NOMO-1 treated with DMSO at 0.1 percent for 48 hours (cell line): Measurements from ENCODE around the gene UBL7.

Experiments used
- DNase-seq: peaks from one replicate; lab custom pipeline; 2025; ENCODE audit not compliant: unreplicated experiment; lab: John Stamatoyannopoulos, UW

Gene UBL7

GRCh38 chr15:74442063-74442462 lies 18.9 kb downstream of the UBL7 start:
- DNase-seq: no peak

GRCh38 chr15:74441248-74441941 lies 19.6 kb downstream of the UBL7 start:
- no peak for DNase-seq

DNA sequence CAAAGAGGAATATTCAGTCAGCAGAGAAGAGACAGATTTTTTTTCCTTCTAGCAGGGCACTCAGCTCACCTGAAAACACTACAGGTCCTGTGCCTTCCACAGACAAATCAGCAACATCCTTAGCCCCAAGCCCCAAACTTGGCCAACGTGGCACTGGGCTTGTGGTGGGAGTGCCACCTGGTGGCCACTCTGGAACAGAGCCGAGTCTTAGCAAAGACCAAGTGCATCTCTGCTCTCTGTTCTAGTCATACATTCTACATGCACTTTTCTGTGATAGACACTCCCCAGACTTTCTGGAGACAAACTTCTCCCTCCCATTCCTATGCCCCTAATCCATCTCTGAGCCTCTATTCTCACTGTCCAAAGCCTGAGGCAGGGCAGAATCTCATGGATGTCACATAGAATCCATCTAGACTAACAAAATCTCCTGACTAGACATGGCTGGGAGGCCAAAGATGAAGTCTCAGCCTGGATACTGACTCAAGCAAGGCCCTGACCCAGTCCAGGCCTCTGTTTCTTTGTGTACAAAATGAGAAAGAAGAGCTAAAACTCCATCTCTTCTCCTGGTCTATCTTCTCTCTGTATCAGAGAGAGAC lies 22.1 kb downstream of the UBL7 start:
- peak; percentile 56 for DNase-seq

GRCh38 chr15:74438206-74438605 lies 22.8 kb downstream of the UBL7 start:
- DNase-seq: no peak

GRCh38 chr15:74434263-74435136 lies 26.5 kb downstream of the UBL7 start:
- DNase-seq: no peak

- peak; percentile 85 for DNase-seq
These were observed 27.2 kb downstream of the UBL7 start, which contains the start of gene SEMA7A for GRCh38 chr15:74433592-74434262. TSS of gene SEMA7A (minus strand) at chr15:74433958. CDS start at chr15:74433918, 40 bp downstream.

DNA sequence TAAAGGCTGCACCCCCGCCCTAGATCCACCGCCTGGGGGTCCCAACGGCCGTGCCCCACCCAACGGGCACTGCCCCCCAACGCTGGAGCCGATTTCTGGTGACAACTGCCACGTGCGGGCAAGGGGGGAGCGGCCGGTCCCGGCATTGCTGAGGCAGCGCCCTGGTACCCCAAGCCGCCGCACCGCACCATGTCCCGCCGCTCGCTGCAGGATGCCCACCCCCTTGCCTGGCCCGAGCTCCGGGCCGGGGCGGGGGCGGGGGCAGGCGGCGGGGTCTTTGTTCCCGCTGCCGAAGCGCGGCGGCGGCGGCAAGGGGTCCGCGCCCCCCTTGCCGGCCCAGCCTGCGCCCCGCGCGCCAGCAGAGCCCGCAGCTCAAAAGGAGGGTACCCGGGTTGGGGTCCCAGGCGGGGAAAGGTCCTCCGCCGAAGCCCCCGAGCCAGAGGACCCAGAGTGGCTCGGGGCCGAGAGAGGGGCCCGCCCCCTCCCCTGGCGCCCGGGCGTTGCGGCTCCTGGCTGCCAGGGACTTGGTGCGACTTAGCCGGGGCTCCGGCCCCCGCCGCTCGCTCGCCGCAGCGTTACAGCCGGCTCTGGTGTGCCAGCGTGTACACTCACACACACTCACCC lies 27.9 kb downstream of the UBL7 start:
- no peak for DNase-seq

DNA sequence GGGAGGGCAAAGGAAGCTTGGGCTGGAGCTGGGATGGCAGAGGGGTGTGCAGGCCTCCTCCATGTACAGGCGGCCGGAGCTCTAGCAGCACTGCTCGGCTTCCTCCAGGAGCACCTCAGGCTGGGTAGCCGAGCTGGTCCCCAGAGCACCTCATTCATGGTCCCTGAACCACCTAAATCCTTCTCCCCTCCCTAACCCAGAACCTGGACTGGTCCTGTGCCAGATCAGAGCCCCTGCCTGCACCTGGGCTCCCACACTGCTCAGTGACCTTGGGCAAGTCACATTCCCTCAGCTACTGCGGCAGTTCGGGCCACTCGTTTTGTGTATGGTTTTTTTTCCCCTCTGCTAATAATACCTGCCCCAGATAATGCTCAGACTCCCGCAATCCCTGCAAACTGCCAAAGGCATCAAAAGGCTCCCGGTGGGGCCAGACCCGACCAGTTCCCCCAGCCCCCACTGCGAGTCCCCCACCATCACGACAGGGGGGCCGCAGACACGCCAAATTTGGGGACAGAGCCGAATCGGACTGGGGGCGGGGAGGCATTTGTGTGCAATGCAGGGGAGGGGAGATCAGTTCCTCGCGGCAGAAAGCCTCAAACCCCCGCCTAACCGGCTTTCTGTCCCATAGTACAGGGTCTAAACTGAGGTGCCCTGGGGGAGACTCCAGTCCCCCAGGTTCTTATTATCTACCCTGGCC lies 28.5 kb downstream of the UBL7 start:
- DNase-seq: no peak

GRCh38 chr15:74431645-74432044 lies 29.3 kb downstream of the UBL7 start:
- no peak for DNase-seq

DNA sequence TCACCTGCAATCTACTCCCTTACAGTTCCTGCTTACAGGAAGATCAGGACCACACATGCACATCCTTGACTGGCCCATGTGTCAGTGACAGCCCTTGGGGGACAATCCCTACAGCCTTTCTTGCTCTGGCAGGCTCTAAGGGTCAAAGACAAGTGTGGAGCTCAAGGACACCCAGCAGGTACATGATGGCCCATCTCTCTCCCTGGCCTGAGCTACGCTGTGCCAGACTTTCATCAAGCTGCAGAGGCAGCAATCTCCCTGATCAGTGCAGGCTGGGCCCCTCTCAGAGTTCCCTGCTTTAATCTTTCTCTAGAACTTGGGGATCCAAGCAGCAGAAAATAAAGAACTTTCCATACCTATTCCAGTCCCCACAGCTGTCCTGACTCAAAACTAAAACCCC lies 29.8 kb downstream of the UBL7 start:
- no peak for DNase-seq

- DNase-seq: no peak
These were observed 30.4 kb downstream of the UBL7 start for GRCh38 chr15:74430510-74430951.

- DNase-seq: no peak
These were observed 31.1 kb downstream of the UBL7 start for GRCh38 chr15:74429781-74430400.

GRCh38 chr15:74428970-74429780 lies 31.8 kb downstream of the UBL7 start:
- DNase-seq: peak; percentile 46

DNA sequence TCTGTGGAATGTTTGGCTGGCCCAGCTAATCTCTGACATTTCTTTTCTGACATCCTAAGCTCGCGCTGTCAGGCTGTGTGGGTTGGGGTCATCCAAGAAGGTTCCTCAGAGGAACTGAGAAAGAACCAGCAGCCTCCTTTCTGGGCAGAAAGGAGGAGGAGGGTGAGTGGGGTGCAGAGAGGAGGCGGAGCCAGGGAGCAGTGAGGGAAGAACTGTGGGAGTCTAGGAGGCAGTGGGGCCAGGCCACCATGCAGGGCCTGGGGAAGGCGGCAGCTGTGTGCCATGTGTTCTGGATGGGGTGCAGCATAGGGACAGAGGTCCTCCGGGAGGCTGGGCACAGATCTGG lies 32.5 kb downstream of the UBL7 start:
- DNase-seq: no peak

GRCh38 chr15:74427607-74428441 lies 33.1 kb downstream of the UBL7 start:
- no peak for DNase-seq

- DNase-seq: no peak
These were observed 34.3 kb downstream of the UBL7 start for GRCh38 chr15:74426404-74427281.

DNA sequence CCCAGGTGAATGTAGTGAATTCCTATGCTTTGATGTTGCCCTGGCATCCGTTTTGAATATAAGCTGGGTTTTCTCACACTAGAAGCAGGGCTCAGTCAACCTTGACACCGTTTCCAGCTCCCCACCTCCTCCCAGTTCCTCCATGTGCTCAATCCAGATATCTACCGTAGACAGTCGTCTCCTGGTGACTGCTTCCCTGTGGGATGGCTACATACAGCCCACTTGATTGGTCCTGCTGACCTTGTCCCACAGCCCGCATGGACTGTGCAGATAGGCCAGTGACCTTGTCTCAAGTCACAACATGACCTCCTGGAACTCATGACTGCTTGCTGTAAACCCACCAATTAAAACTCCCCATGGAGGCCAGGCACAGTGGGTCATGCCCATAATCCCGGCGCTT lies 35.3 kb downstream of the UBL7 start:
- DNase-seq: no peak
